Mucosa of gallbladder (tissue), 1 donor: ENCODE data around the gene PLEKHM3. TPM values are rescaled to one million over a fixed set of nuclear protein-coding genes. Genes with fewer than 3 reads are reported as not detected.

ENCODE experiments used
- DNase-seq: peaks from one replicate; pipeline ENCODE4 v3.0.0-alpha.2; 2020; ENCODE audit warnings: low spot score
- total RNA-seq: library from RNA; stranded (reverse); gene quantifications from one replicate; pipeline ENCODE4 v1.2.1, GENCODE V29; 2021
- donor health status: DM: no; HTN: no; CAD: no.

PLEKHM3 gene
- total RNA-seq, 1 donor from 2014 or later, result 10.4 TPM

DNA sequence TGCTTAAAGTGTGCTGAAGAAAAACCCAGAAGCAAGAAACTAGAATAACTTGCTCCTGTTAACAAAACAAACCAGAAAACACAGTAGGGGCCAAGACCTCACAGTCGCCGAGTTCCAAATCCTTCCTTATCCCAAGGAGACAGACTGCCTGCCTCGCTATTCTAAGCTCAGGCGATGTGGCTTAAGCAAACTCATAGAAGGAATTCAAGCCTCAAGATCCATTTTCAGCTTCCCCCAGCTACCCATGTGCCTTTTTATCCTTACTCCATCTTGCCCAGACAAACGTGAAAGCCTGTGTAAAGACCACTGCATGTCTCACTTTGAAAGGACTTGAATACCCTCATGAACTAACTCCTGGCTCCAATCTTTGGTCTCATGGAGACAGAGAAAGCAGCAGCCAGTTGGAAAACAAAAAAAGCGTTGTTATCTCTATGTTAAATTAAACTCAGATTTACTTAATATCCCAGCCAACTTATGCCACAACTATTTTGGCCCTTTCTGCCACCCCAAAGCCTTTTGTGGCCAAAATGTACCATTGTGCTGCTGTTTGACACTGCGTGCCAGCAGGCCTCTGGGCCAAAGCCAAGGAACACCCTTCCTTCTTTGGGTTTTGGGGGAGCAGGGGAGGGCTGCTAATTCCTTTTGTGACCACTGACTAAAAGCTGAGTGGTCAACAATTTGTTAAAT, 132.5 kb downstream of the PLEKHM3 start:
- no peak for DNase-seq

DNA sequence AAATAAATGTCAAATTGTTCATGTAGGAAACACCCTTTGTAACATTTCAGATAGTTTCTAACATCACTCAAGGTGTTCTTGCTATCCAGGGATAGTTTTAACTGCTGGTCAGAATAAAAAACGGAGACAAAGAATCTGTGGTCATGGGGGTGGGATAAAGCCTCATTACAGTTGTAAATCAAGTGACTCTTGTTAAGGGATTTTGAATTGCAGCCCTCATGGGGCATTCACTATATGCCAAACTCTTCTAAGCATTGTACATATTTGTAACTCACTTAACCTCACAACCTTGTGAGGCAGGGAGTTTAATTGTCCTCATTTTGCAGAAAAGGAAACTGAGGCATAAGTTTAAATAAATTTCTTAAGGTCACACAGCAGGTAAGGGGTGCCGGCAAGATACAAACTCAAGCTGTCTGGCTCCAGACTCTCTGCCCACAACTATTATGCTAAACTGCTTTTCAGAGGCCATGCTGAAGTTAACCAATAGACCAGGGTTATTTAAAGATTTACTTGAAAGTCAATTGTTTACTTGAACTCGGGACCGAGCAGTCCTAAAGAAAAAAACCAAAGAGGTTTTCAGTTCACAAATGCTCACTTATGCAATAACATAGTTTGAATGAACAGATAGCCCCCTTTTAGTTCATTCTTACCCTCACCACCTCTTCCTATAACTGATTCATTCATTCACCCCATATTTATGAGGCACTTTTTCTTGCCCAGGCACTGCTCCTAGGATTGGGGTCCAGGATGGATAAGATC, 134.1 kb downstream of the PLEKHM3 start:
- DNase-seq, result no peak

DNA sequence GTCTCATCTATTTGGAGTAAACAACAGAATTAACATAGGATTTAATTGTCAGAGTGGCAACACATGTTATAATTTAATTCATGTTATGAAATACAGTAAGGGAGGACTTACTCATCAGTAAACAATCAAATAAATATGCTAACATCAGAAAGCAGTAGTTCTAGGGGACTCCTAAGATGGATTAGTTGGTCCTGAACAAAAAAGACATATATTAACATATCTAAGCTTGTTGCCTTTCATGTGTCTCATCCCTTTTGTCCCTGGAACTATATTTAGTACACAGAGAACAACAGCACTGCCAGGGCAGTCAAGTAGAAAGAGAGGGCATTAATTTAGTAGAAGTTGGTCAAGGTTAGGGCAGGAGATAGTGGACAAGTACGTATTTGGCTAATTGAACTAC, 137.8 kb downstream of the PLEKHM3 start:
- no peak for DNase-seq

GRCh38 chr2:207885010-207885409, 140.3 kb downstream of the PLEKHM3 start:
- DNase-seq, result no peak

- no peak for DNase-seq
Measured at GRCh38 chr2:207884127-207884526, 141.2 kb downstream of the PLEKHM3 start.

- no peak for DNase-seq
Measured at GRCh38 chr2:207883002-207883780, 142.1 kb downstream of the PLEKHM3 start.

- no peak for DNase-seq
Measured at GRCh38 chr2:207881902-207882301, 143.4 kb downstream of the PLEKHM3 start.

- DNase-seq, result no peak
Measured at GRCh38 chr2:207879536-207879935, 145.8 kb downstream of the PLEKHM3 start.

- DNase-seq, result no peak
Measured at GRCh38 chr2:207876842-207877535, 148.3 kb downstream of the PLEKHM3 start.

- DNase-seq, result no peak
Measured at GRCh38 chr2:207875473-207876212, 149.7 kb downstream of the PLEKHM3 start.

- DNase-seq, result no peak
Measured at GRCh38 chr2:207873794-207874193, 151.5 kb downstream of the PLEKHM3 start.

DNA sequence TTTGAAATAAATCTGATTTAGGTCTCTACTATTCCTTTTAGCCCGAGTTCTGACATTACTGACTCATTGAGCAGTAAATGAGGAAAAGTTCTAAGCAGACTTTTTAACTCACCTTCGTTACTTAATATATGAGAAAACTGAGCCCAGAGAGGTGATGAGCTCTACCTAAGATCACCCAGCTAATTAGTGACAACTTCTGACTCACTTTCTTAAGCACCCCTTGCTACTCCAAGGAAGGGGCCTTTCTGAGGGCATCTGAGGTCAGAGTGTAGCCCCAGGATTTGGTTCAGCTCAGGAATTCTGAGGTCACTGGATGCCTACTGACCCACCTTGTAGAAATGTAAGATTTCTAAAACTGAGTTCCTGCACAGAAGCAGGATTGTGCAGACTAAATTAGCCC, 153.4 kb downstream of the PLEKHM3 start:
- no peak for DNase-seq

DNA sequence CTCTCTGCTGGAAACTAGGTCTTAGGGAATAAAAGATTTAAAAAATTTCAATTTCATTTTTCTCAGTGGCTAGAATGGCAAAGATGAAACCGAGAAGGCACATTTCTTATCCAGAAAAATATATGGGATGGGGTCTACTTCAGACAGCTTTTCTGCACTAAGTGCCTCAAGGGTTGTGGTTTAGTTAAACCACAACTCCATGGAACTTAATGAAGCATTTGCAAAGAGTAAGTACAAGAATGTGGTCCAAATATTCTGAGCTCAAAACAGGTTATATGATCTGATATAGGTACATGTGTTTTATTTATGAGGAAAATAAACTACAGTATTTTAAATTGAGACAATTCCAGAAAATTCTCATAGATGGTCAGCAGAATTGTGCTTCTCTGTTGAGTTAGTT, 153.8 kb downstream of the PLEKHM3 start:
- DNase-seq, result no peak

DNA sequence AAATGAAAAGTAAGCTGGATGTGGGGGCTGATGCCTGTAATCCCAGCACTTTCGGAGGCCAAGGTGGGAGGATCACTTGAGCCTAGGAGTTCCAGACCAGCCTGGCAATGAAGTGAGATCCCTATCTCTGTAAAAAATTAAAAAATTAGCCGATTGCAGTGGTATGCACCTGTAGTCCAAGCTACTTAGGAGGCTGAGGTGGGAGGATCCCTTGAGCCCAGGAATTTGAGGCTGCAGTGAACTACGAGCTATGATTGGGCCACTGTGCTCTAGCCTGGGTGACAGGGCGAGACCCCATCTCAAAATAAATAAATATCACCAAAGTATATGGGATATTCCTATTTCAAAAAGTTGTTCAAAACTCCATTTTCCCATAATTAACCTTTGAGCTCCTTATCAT, 154.5 kb downstream of the PLEKHM3 start:
- no peak for DNase-seq

DNA sequence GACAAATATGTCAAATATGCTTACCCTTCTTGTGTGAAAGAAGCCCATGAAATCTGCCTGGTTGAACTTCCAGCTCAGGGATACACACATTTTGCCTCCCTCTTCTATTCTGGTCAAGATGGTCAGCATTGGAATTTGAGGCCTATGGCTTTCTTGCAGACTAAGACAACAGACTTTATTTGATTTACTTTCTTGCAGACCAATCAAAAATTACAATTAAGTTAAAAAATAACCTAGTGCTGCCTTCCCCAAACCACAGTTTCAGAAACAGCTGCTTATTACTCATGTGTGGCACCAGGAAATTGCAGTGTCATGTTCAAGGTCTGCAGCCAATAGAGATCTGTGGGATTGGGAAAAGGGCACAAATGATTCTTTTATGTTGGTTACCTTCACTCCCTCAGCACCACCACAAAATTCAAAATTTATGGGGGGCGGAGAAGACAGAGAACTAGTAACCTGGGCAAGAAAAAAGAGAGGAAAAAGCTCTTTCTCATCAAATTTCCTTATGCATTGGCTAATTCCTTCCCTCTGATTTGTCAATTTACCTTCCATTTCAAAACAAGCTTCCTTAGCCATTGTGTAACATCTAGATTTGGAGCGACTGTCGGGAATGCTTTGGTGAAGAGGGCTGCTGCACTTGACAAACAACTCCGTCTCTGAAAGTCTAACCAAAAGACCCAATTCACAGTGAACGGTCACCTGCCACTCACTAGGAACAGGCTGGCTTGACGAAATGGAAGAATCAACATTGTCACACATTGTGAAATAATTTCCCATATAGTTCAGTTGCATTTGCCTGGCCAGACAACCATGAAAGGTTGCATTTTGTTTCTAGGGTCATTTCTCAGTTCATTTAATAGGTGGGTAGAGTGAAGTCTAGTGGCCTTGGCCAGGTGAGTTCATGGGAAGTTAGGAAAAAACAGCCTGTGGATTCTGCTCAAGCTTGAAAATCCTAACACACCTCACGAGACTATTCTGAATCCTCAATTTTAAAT, 155.2 kb downstream of the PLEKHM3 start:
- DNase-seq, result no peak

GRCh38 chr2:207868855-207869596, 156.3 kb downstream of the PLEKHM3 start:
- DNase-seq, result no peak

- DNase-seq, result no peak
Measured at GRCh38 chr2:207867905-207868304, 157.4 kb downstream of the PLEKHM3 start.

- DNase-seq, result no peak
Measured at GRCh38 chr2:207867056-207867455, 158.3 kb downstream of the PLEKHM3 start.

DNA sequence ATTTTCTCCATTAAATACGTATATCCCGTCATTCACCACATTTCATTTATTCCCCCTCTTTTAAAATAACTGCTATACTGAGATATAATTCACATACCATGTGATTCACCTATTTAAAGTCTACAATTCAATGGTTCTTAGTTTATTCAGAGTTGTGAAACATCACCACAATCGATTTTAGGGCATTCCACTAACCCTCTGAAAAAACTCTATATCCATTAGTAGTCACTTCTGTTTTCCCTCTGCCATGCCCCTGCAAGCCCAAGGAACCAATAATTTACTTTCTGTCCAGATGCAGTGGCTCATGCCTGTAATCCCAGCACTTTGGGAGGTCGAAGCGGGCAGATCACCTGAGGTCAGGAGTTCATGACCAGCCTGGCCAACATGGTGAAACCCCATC, 160.1 kb downstream of the PLEKHM3 start:
- no peak for DNase-seq
